GM15510 (cell line): ENCODE data around the gene LONRF3.

Experiments used
- POLR2A ChIP-seq: IDR thresholded peaks from 3 replicates; pipeline ENCODE4 v1.6.1; 2011; ENCODE audit warnings: borderline replicate concordance; ENCODE audit not compliant: insufficient read length; ENCODE audit errors: extremely low read depth

Gene LONRF3

GRCh38 chrX:118974088-118974907 lies at the start of gene LONRF3:
LONRF3 (plus strand) TSS chrX:118974618; CDS start chrX:118974781, 163 bp downstream.
- no peak for TF ChIP-seq POLR2A

- TF ChIP-seq POLR2A, result no peak
Observed at GRCh38 chrX:118928151-118928550, 46.3 kb upstream of the LONRF3 start.

- no peak for TF ChIP-seq POLR2A
Observed at GRCh38 chrX:118935352-118935751, 39.1 kb upstream of the LONRF3 start.

GRCh38 chrX:118941147-118941546 lies 33.3 kb upstream of the LONRF3 start:
- no peak for TF ChIP-seq POLR2A

GRCh38 chrX:118943102-118943501 lies 31.3 kb upstream of the LONRF3 start:
- no peak for TF ChIP-seq POLR2A

- no peak for TF ChIP-seq POLR2A
Observed at GRCh38 chrX:118945921-118946320, 28.5 kb upstream of the LONRF3 start.

- TF ChIP-seq POLR2A, result no peak
Observed at GRCh38 chrX:118948270-118948669, 26.1 kb upstream of the LONRF3 start.

GRCh38 chrX:118961866-118962560 lies 12.4 kb upstream of the LONRF3 start:
- TF ChIP-seq POLR2A, result no peak

GRCh38 chrX:118963159-118963558 lies 11.3 kb upstream of the LONRF3 start:
- TF ChIP-seq POLR2A, result no peak

GRCh38 chrX:118964252-118964651 lies 10.2 kb upstream of the LONRF3 start:
- no peak for TF ChIP-seq POLR2A

GRCh38 chrX:118965395-118965794 lies 9.0 kb upstream of the LONRF3 start:
- TF ChIP-seq POLR2A, result no peak

GRCh38 chrX:118968031-118968430 lies 6.4 kb upstream of the LONRF3 start:
- no peak for TF ChIP-seq POLR2A

- no peak for TF ChIP-seq POLR2A
Observed at GRCh38 chrX:118971552-118971951, 2.9 kb upstream of the LONRF3 start.

- no peak for TF ChIP-seq POLR2A
Observed at GRCh38 chrX:118973389-118974087, 880 bp upstream of the LONRF3 start.
